GM03348 (cell line): Measurements from ENCODE around the gene PLCB1.
A peak's percentile ranks its signal among the peaks of the same experiment; 100 is the strongest.

Experiments used
- DNase-seq: peaks from one replicate; pipeline ENCODE4 v3.0.0; 2012; ENCODE audit warnings: low spot score

The PLCB1 gene

DNA sequence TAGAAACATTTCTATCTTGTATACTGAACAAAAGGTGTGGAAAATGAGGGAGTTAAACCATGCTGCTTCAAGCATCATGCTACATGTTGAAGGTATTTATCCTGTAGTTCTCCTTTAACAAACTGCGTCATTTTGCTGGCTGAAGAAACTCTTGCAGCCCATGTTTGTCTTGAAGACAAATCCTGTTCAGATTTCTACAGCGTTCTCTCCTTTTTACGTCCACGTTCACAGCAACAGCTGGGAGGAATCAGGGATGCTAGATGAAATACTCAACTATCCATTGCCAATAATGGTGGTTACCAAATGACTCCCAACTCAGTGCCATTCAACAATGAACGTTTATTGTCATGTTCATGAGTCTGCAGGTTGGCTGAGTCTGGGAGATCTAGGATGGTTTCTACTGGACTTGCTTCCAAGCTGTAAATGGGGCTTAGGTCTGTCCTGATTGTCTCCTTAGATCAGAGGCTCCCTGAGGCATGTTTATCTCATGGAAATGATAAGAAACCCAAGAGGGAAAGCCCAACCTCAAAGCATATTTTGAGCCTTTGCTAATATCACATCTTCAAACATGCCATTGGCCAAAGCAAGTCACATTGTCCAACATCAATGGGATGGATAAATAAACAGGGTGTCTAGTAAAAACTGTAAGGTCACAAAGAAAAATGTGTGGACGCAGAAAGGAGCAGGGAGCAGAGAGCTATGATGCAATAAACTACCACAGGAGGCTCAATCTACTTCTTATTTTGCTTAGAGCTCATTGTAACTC lies 2.7 kb upstream of the PLCB1 start:
- no peak for DNase-seq

DNA sequence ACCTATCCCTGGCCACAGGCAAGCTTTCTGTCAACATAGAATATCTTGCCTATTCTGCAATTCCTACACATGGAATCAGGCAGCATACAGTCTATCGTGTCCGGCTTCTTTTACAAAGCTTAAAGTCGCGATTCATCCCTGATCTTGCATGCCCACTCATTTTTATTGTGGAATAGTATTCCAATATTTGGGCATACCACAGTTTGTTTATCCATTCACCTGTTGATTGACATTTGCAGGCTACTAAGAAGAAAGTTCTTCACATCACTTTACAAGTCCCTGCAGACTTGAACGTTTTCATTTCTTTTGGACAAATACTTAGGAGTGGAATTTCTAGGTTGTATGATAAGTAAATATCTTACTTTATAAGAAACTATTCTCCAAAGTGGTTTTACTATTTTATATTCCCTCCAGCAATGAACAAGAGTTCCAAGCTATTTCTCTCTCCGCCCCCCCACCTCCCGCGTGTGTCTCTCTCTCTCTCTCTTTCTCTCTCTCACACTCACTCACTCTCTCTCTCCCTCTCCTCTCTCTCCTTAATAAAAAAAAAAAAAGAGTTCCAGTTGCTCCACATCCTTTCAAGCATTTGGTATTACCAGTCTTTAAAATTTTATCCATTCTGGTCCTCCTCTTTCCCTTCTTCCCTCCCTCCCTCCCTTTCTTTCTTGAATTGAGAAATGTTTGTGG lies 1.1 kb upstream of the PLCB1 start:
- DNase-seq, result no peak

DNA sequence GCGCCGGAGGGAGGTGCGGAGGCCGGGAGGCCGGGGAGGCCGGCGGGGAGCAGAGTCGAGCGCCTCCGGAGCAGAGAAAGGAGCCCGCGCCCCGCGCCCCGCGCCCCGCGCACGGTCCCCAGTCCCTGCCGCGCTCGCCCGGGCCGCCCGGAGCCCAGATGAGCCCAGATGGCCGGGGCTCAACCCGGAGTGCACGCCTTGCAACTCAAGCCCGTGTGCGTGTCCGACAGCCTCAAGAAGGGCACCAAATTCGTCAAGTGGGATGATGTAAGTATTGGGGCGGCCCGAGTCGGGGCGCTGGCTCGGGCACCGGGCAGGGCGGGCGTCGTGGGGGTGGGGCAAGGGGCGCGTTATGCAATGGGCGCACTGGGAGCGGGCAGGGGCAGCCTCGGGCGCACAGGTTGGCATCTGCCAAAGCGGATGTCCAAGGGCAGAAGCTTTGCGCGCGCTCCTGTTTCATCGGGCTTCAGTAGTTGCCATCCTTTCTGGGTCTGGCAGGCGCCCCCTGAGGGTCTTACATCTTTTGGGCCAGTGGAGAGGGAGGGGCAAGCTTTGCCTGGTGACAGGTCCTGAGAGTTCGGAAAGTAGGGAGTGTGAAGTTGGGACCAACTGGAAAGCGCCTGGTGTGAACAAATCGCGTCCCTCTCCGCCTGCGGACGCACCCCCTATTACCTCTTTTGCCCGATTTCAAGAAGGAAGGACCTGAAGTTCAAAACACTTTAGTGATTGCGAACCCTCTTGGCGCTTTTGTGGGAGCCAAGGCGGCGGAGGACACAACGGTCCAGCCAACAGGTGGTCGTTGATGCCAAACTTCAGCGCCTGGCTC lies 631 bp downstream of the PLCB1 start:
- no peak for DNase-seq

DNA sequence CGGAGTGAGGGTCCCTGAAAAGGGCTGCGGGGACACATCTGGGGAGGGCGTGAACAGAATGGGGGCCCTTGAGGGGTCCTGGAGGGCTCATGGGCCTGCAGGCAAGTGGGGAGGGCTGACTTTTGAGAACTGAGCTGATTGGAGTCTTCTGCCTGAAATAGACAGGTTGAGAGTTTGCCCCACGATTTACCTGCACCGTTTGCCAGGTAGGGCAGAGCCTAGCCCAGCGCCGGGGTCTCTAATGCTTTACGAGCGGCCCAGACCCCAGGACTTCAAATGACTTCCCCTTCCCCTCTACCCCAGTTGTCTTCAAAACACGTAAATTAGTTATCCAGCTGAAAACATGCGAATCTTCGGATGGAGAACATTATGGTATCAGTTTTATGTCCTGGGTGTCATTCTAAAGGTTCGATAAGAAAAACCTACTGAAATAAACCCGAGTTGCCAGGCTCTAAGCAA lies 1.3 kb downstream of the PLCB1 start:
- no peak for DNase-seq

DNA sequence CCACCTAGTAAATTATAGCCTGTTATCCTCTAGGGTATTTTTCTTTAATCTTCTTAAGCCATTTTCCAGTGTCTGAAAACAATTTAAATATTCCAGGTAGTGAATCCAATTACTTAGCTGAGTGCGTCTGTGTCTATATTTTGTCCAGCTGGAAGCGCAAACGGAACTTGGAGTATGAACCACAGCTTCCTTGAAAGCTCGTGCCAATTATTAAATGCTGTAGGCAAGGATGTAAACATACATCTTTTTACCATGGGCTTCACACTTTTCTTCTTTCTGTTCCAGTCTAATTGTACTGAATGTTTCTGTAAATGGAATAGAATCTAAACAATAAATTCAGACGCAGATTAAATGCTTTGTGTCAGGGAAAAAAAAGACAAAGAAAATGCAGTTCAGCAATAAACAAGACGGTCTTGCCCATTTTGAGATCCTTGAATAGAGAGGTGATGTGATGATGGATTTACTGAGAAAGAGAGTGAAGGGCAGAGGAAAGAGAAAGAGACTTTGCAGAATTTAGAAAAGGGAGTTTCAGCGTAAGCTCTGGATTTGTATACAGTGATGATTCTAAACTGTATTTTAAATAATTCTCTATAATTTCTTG lies 1.9 kb downstream of the PLCB1 start:
- no peak for DNase-seq

DNA sequence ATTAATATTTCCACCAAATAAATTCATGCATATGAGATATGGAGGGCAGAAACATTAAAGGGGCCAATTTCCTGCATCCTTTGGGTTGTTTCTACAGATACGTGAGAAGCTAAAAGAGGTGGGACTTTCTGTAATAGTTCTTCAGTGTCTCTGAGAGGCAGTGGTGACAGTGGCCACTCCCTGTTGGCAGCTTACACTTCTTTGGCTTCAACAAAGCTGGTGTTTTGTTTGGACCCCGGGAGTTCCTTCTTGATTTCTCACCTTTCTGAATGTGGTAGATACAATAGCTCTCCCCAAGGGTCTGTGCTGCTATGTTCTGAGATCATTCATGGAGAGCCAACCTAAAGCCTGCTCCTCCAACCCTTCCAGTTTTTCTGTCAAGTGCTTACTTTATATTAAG lies 7.8 kb downstream of the PLCB1 start:
- DNase-seq, result no peak

DNA sequence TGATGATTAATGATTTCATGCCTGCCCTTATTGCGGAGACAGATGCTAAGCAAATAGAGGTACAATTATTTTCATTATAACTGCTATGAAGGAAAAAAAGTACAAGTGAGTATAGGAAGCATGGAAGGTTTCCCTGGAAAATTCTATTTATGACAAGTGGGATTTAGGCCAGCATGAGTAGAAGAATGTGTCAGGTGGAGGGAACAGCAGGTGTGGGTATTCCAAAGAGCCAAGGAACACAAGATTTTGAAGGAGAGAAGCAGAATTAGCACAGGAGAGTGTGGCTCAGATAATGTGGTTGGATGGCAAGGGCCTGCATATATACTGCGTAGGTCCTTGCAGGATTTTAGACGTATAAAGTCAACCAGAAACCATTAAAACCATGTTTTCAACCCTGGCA lies 11.4 kb downstream of the PLCB1 start:
- DNase-seq, result no peak

DNA sequence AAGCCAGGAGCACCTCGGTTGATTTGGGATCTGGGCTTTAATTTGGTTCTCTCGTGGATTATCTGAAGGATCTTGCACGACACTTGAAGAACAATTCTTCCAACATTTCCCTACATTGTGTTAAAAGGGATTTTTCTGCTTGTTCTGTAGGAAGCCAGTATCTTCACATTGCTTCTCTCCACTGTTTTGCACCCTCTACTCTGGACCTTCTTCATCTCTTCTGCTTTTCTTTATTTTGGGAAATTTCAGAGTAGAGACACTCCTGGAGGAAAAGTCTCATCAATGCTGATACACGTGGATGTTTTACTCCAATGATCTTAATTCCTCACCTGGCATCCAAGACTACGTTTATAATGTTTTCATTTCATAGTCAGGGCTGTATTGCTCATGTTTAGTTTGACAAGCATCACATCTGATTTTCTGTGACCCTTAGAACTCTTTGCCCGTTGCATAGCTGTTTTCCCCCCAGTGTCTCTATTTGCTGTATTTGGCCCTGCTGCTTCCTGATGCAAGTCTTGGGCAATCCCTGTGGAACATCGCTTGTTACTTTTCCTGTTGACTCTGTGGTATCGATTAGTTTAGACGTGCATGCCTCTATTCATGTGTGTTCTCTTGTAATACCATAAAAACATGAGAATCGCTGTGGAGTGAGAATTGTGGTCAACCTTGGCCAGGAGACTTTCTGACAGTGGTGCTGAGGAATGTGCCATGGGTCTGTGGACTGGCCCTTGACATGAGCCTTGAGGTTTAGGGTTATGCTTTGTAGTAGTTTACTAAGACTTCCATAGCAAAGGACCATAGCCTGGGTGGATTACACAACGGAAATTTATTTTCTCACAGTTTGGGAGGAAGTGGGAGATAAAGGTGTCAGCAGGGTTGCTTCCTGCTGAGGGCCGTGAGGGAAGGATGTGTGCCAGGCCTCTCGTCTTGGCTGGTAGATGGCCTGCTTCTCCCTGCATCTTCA lies 12.5 kb downstream of the PLCB1 start:
- DNase-seq, result peak; percentile 59

DNA sequence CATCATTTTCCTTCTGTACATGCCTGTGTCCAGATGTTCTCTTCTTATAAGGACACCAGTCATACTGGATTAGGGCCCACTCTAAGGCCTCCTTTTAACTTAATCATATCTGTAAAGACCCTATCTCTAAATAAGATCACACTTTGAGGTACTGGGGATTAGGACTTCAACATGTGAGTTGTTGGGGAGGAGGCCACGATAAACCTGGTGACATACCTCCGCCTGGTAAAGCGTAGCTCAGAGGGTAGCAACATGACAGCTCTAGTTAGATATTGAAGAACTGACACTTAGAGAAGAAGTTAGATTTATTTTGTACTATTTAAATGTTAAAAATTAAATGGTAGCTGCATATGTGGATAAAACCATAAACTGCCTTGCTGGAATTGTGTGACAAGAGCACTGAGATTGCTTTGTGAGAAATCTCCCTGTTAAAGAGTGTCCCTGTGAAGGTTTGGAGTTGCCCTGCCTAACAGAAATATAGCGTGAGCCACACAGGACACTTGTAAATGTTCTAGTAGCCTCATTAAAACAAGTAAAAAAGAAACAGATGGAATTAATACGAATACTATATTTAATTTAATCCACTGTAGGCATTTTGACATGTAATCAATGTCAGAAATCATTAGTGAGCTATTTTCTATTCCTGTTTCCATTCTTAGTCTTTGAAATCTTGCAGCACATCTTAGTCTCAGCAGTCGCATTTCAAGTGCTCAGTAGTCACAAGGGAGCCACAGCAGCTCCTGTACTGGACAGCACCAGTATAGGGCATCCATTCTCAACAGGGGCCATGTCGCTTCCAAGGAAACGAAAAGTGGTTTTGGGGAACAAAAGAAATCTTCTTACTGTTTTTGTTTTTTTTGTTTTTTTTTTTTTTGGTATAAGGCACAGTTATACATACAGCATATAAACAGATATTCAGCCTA lies 13.4 kb downstream of the PLCB1 start:
- no peak for DNase-seq

DNA sequence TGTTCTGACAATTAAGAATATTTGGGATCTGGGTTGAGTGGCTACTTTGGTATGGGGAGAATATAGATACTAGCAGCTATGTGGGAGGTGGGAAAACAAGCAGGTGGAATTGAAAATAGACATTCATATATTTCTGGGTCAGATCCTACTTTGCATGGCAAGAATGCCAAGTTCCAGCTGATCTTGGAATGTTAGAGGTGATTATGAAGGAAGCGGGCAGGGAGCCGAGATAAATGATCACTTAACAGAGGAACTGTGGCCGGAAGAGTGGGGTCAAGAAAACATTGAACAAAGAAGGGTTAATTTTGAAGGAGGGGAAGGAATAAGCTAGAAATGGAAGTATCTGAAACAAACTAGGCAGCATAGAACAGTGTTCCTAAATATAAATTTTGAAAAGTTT lies 15.4 kb downstream of the PLCB1 start:
- no peak for DNase-seq

DNA sequence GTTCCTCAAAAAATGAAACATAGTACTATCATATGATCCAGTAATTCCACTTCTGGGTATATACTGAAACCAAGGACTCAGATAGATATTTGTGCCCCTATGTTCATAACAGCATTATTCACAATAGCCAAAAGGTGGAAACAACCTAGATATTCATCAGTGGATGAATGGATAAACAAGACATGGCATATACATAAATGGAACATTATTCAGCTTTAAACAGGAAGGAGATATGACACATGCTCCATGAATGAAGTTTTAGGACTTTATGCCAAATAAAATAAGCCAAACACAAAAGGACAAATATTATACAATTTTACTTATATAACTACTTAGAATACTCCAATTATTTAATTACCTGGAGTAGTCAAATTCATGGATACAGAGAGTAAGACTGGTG lies 16.4 kb downstream of the PLCB1 start:
- no peak for DNase-seq

DNA sequence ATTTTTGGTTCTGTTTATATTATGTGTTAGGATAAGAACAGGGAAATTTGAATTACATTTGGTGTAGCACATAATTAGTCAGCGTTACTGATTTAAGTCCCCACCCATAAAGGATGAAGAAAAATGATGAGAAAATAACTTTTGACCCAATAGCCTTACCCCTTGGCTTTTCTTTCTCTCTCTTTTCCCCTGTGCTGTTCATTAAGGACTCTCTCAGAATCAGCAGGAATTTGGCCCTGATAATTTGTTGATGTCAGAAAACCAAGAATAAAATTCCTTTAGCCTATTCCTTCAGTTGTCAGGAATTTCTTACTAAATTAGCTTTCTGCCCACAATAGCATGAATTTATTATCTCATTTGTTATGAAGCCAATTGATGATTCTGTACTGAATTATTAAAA lies 18.5 kb downstream of the PLCB1 start:
- DNase-seq, result peak; percentile 22

DNA sequence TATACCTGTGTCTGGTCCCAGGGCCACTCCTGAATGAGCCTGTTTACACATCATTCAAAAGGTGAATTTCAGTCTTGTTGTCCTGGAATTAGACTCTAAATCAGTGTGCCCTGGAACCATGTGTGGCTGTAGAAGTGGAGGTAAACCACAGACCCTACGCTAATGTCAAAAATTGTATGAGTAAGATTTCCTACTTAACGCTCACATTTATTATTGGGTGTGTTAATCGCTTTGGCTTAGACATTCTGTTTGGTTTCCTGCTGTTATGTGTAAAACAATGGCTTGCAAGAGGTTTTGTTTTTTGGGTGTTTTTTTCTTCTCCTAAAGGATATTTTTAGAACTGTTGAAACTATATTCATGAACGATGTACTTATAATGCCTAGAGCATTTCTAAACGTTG lies 19.3 kb downstream of the PLCB1 start:
- DNase-seq, result no peak

DNA sequence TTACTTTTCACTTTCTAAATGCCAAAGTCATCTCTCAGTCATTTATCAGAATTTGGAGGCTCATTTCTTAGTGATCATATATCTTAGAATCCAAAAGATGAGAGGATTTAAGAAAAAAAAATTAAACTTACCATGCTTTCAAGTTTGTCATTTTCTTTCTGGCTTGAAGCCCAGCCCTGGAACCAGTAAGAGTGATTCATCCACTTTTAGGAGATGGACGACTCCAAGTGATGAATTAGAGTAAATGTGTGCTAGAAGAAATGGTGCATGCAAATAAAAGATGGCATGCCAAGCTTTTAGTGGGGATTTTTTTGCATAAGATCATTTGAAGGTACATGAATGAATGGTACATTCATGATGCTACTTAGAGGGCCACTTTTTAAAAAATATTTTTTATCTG lies 20.1 kb downstream of the PLCB1 start:
- DNase-seq, result peak; percentile 18

DNA sequence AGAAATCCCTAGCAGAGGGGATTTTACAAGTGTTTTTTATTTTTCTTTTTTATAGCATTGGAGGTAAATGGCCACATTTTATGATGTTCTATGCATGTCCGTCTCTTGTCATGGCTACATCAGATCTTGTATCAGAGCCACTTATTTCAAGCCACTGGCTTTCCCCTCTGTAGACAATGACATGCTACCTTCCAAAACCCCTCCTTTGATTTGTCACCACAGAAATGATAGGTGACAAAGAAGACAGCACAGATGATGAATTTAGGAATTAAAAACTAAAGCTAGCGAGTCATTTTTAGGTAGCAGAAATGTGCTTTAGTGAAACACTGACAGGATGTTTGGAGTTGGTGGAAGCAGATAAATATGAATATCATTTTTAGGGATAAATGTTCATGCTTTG lies 20.8 kb downstream of the PLCB1 start:
- no peak for DNase-seq

DNA sequence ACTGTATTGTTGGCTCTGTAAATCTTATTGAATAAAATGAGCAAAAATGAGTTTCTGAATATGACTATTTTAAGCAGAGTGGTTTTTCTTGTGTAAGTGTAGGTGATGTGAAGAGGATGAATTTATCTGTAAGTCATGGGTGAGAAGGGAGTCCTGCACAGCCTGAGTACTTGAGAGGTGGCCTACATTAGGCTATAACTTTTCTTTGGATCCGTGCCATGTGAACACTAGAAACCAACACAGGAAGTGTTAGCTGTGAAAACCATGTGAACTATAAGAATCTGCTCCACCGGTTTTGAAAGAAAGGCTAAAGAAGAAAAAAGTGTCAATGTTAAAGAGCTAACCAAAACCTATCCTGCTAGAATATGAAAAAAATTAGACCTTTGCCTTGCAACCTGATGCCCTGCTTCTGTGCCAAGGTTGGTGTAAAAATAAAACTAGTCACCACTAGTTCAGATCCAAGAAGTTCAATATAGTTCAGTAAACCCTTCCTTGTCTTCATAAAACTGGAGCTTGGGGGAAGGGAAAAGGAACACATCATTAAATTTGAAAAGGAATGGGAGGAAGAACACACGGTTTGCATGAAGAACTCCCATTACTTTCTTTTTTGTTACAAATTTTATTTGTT lies 21.3 kb downstream of the PLCB1 start:
- DNase-seq, result no peak

DNA sequence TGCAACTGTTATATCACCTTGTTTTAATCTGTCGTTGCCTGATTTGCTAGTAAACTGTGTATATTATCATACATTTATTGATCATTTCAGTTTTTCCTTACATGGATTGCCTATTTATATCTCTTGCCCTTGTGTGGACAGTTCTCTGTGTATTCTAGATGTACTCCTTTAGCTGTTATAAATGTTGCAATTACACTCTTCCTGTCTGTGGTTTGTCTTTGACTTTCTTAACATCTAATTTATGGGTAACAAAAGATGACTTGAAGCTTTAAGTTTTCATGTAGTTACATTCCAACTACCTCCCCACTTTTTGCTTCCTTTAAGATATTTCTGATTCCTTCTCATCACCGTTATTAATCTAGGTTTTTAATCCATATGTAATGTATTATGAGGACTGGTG lies 22.6 kb downstream of the PLCB1 start:
- DNase-seq, result no peak

DNA sequence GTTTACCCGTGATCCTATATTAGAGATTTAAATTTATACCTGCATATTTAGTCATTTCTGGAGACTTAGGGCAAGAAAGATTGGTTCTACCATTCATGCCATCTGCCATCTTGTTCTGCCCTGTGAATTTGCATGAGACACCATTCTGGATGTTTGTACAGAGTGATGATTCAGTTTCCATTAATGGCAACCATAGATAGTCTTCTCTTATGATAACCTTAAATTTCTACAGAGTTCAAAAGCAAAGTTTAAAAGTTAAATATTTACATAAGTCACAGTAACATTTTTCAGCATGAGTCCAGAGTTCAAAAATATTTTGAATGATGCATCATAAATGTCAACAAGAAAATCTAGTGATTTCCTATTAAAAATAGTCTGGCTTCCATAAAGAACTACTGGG lies 23.2 kb downstream of the PLCB1 start:
- no peak for DNase-seq

DNA sequence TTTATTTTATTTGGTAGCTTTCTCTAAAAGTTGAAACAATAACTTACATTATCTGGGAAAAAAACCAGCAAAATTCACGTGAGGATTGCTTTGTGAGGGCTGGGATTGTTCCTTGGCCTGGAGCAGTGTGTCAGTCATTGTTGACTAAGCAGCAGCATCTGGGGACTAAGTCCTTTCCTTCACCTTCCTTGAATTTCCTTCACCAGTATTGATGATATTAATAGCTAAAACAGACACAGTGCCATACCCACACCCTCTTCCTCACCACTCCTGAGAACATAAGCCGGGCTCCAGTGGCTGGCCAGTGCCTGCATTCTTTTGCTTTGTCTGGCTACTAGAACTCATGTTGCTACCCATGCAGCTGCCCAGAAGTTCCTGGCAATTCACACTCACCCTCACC lies 23.7 kb downstream of the PLCB1 start:
- no peak for DNase-seq
